HG02943 (cell line): Measurements from ENCODE around the gene ARHGAP6.
"Not testable (repeated sequence)": the region's sequence is repeated elsewhere in the genome, so short reads cannot be mapped to it uniquely, and the experiment has no call there.

Experiments
- ATAC-seq: cut with Tn5 transposase; IDR thresholded peaks from one replicate; pipeline ENCODE4 v1.9.1; 2021; ENCODE audit warnings: mild to moderate bottlenecking, low read depth, moderate library complexity; ENCODE audit not compliant: unreplicated experiment

The ARHGAP6 gene

DNA sequence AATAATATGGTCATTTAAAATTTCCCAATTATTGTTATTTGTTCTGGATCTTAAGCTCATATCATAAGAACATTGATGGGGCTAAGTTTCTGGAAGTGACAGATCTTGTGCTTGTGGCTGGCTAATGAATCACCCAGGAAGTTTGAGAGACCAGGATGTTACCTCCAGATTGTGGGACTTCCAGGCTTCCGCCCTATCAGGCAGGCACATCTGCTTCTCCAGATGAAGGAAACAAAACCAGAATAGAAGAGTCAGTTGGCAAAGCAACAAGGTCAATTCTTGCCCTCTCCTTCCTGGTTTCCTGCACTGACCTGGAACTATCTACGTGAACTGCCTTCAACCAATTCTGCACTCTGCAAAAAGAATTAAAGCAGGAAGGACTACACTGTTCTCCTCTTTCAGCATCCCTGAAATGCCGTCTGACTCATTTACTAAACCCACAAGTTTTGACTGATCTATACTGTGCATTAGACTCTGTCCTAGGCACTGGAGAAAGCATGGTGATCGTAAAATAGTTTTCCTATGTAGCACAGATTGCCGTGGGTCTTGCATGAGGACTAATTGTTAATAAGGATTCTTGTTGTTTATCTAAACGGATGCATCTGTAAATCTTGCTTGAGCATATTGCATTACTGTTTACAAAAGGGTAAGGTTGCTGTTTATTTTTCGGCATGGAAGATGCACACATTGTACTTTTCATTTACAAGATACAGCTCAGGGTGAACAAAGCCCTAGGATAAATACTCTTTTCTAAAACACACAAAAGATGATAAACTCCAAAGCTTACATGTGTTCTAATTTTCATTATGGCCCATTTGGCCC is 297.9 kb downstream of the ARHGAP6 start:
- no peak for ATAC-seq

DNA sequence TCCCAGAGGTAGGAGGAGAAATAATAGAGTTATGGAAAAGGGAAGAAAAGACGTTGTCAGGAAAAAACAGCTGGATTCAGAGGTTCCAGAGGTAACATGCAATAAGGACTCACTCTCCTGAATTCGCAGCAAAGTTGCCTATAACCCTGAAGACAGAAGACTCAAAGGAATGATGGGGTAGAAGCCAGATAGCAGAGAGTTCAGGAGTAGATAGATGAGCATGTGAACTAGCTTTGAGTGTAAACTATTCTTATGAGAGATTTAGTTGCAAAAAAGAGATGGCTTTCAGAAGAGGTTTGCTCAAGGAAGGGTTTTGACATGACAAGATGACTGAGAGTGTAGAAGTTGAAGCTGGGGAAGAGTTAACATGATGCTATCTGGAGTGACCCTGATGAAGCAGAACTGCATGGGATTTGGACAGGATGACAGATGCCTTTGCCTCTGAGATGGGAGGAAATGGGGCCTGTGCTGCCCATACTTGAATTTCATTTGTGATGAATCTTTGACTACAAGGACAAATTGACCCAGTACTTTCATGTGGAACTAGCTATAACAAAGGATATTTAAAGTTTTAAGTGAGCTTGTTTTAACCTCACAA is 298.6 kb downstream of the ARHGAP6 start:
- ATAC-seq: no peak

DNA sequence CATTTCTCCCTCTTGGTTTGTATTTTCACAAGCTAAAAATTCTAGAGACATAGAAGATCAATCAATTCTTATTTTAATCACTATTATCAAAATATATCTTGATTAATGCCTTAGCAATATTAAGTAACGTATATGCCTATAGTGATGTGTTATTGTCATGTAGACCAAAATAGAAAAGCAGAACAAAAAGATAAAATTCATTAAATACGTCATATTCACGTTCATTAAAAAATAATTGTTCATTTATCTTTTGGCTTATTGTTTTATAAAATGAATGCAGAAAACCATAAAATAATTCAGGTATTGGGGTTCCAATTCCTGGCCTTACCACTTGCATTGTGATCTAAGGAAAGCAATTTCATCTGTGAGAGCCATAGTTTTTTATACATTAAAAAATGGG is 300.3 kb downstream of the ARHGAP6 start:
- no peak for ATAC-seq

DNA sequence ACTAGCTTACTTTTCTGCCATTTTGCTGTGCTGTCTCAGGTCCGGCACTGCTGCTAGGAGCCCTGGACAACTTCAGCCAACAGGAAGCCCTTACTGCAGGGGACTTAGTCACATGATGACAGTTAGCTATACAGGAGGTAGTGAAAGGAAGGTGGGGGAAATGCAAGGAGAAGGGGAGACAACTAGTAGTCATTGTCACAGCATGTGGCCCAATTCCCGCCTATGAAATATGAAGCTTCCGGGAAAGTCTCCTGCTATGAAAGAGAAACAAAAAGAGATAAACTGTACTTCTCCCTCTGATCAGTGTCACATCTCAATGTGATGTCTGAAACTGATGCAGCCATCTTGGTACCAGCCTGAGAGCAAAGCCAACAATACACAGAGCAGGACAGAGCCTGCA is 300.9 kb downstream of the ARHGAP6 start:
- no peak for ATAC-seq

DNA sequence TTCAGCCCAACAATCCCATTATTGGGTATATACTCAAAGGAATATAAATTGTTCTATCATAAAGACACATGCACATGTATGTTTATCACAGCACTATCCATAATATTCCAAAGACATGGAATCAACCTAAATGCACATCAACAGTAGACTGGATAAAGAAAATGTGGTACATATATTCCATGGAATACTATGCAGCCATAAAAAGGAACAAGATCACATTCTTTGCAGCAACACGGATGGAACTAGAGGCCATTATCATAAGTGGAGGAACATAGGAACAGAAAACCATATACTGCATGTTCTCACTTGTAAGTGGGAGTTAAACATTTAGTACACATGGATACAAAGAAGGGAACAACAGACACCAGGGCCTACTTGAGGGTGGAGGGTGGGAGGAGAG is 301.9 kb downstream of the ARHGAP6 start:
- not testable (repeated sequence) for ATAC-seq

DNA sequence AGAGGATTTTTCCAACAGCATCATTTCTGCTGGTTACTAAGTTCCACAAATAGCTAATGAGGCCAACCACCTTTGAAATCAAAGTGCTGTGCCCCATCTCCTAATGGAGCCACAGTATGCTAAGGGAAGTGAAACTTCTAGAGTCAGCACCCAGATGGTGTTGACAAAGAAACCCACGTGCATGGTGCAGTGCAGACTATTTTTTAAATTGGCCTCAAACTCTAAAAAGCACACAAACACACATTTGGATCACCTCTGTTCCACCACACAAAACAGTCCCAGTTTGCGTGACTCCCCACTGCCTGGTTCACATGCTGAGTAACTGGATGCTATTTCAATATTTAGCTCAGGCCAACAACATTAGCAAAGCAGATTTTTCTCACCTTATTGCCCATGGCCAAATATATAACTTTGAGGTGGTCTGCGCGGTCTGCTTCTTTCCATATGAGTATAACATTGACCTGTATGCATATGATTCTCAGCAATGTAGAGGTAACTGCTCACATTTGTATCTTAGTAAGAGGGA is 302.6 kb downstream of the ARHGAP6 start:
- ATAC-seq: peak; percentile 97

DNA sequence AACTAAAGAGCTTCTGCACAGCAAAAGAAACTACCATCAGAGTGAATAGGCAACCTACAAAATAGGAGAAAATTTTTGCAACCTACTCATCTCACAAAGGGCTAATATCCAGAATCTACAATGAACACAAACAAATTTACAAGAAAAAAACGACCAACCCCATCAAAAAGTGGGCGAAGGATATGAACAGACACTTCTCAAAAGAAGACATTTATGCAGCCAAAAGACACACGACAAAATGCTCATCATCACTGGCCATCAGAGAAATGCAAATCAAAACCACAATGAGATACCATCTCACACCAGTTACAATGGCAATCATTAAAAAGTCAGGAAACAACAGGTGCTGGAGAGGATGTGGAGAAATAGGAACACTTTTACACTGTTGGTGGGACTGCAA is 304.1 kb downstream of the ARHGAP6 start:
- not testable (repeated sequence) for ATAC-seq

DNA sequence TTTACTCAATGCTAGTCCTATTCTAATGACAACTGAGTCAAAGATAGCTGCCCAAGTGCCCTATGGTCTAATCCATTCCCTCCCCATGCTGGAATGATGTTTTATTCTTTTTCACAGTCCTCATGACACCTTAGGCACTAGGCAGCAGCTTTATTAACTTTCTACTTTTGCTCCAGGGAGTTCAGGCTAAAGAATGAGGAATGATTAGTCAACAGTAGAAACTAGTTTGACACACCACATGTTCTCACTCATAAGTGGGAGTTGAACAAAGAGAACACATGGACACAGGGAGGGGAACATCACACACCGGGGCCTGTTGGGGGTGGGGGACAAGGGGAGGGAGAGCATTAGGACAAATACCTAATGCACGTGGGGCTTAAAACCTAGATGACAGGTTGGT is 309.8 kb downstream of the ARHGAP6 start:
- not testable (repeated sequence) for ATAC-seq

DNA sequence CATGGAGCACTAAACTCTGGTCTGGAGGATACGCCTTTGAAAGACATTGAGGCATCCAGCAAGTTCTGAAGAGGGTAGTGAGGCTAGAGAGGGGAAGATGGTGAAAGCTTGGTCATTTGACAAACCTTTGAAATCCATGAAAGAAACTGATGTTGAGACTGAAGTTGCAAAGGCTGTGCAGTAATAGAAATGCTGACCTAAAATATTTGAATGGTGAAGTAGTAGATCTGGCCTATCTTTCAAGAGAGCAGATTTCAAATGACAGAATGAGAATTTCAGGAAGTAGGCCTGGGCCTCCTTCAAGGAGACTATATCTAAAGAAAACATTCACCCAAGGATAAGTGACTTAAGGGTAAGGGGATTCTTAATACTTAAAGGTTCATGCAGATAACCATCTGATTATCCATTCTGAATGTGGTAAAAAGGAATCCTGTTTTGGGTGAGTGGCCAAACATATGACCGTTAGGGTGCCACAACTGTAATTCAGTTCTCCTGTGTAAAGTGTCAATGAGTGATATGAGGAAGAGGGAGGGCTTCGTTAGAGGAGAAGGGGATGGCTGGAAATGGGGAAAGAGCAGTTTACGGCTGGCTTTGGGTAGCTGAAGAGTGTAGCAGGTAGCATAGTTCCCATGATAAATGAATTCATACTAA is 310.3 kb downstream of the ARHGAP6 start:
- no peak for ATAC-seq

DNA sequence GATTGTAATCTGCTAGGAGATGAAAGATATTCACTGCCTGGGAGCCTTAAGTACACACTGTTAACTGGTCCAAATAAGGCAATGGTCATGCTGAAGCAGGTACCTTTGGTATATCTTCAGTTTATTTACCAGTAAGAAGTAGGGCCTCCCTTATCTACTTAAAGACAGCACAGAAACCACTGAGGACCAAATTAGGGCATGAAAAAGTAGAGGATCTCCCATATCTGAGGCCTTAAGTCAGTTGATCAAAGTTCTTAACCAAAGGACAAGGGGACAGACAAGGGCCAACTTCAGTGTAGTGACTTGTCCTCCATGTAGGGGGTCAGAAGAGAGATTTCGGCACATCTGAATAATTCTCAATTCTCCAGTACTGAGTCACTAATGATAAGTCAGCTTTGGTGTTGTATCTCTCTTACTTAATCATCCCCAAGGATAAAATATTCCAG is 313.4 kb downstream of the ARHGAP6 start:
- no peak for ATAC-seq

DNA sequence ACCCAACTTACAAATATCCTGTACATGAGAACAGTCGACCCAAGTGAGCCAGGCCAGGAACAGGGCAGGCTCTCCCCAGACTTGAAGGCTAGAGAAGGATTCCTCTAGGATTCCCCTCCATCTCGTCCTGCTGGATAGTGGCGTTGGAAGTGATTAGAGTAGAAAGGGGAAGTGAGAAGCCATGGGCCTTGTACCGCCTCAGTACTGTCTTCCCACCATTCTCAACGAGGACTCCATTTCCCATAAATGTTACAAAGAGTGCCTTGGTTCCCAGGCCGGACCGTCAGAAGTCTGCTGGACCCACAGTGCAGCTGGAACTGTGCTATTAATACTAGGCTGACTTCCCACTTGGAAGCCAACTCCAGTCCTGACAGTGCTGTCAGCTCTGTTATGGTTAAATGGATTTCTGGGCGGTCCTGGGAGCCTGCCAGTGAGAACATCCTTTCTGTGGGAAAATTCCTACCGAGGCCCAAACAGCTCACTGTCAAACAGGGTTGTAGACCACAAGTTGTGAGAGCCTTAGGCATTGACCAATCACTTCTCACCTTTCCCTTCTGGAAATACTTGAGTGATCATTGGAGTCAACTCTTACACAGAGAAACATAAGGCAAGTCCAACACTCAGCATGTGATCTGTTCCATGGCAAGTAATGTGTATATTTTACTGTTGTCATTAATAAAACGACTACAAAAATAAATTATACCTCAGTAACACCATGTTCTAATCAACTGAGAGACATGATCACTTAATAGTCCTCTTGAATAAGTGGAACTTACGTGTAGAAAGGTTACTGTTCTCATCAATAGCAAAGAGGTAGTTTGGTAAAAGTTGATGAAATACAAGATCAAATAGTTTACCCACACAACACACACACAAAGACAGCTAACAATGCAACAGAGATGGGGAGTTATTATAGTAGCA is 314.1 kb downstream of the ARHGAP6 start:
- no peak for ATAC-seq

DNA sequence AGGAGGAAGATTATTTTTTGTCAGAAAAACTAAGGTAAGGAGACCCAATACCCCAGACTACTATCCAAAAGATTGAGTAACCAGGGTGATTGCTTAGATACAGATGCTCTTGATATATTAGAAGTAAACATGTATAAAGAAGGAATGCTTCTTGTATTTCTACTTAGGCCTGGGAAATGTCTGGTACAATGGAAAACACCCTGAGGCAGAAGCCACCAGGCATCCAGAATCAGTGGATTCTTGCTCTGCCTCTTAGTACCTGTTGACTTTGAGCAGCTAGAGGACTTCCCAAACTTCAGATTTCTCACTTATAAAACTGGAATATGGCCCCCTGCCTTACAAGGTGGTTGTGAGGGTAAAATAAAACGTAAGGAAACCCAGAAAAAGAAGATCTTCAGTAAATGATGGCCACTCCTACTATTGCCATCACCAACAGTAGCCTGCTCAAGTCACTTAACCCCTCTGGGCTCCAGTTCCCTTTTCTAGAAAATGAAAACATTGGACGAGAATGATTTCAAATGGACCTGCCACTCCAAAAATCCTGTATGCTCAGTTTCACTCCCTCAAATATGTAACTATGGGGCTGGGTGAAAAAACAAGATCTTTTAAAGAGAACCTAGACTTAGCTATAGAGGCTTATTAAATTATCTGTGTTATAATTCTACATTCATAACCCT is 315.9 kb downstream of the ARHGAP6 start:
- ATAC-seq: no peak

DNA sequence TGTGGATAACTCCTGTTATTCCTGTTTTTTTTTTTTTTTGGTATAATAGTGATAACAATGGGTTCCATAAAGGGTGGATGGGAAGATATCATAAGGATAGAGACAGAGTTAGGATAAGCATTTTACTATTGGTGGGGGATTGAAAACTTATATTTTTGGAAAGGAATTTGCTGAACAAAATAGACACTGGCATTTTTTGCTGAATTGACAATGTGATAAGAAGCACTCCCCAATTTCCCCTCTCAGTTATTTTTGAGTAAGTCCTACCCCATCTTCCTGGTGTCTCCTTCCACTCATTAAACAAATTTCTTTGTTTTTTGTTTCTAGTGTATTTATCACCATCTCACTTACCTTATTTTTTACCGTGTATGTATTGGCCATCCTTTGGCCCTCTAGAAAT is 316.7 kb downstream of the ARHGAP6 start:
- ATAC-seq: no peak

DNA sequence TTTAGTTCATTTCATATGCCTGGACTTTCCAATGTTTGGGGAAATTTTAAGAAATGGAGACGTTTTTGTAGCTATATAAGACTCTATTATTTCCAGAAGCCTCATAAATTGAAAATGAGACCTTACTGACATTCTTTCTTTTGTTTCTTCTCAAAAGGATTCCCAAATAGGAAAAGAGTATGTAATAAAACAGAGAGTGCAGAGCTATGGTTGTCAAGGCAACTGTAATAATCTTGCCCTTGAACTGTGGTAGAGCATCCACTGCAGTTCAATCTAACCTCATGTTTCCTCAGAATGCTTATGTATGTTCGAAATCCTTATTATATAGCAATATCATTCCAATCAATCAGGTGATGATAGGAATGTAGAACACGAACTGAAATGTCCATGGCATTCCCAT is 318.4 kb downstream of the ARHGAP6 start:
- ATAC-seq: no peak

DNA sequence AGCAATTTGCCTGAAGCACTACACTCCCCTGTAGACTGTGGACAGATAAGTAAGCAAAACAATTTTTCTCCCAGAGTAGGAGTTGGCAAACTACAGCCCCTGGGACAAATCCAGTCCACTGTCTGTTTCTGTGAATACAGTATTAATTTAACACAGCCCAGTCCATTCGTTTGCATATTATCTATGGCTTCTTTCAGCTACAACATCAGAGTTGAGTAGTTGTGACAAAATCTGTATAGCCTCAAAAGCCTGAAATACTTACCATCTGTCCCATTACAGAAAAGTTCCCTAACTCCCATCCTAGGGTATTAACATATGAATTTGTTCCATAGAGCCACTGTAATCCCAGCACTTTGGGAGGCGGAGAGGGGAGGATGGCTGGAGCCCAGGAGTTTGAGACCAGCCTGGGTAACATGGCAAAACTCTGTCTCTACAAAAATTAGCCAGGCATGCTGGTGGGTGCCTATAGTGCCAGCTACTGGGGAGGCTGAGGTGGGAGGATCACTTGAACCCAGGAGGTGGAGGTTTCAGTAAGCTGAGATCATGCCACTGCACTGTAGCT is 319.5 kb downstream of the ARHGAP6 start:
- ATAC-seq: no peak

DNA sequence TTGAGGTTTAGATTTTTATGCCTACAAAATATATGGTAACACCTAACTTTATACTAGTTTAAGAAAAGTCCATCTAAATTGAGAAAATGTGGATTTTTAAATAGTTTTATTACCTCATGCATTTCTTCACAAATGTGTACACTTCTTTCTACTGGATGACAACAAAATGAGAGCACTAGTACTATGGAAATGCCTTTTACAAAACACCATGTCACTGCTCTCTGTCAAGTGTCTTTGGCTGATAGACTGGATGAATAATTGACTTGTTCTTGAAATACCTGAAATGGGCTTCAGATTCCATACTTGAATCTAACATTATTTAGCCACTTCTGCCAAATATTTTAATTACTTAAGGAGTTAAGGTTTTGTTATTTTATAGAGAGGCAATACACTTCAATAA is 323.0 kb downstream of the ARHGAP6 start:
- no peak for ATAC-seq

DNA sequence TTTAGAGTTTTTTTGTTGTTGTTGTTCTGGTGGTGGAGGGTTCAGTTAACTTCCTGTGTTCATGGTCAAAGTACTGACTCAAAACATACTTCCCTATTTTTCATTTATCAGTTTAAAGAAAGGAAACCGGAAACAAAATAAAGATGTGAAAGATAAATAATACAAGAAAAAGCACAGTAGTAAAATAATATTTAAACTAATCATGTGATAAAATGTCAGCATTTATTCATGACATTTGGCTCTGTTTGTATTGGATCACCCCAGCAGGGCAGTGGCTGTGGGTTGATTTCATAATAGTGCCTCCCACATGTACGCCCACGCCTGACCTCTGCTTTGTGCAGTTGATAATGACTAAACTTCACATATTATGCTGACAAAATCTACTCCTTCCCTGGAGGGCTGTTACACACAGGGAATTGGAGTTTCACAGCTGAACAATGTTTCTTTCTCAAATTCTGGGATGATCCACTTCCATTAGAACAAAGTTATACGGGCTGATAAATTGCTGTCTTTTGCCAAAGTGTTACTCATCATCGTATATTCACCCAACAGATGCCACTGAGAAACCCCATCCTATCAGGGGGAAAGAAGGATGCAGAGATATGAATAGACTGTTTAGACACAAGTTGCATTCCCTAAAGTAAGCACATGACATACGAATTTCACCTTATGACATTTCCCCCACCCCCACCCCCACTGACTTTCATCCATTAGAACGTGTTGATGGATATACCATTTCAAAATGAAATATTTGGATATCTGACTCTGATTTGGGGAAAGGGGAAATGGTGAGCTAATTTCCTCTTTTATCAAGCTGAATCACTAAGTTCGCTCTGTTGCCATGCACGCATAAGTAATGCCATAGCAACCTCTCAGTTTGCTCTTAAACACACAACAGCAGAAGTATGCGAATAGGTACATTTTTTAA is 324.2 kb downstream of the ARHGAP6 start:
- ATAC-seq: peak; percentile 54

DNA sequence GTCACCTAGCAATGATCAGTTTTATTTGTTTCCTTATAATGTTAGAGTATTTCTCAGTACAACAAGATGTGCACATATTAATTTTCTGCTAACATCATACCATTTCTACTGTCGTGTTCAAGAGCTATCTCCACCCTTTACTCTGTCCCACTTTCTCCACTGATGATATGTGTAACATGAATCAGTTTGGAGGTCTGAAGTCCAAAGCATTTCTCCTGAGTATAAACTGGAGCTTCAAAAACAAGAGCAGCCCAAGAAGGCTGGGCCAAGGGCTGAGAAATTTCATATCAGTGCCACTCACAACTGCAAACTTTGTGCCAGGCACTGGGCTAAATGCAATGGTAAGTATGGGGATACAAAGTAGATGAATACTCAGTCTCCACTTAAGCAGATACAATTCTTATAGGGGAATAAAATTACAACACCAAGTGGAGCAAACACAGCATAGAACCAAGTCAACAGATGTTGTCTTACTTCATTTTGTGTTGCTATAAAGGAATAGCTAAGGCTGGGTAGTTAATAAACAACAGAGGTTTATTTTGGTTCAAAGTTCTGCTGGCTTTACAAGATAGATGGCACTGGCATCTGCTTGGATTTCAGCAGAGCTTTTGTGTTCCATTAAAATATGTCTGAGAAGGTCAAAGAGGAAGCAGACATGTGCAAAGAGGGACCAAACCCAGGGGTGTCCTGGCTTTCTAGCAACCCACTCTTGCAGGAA is 328.3 kb downstream of the ARHGAP6 start:
- no peak for ATAC-seq
